HepG2 (cell line): ENCODE data around the gene PRDM10. TPM values are rescaled to one million over a fixed set of nuclear protein-coding genes. Genes with fewer than 3 reads are reported as not detected.

Source experiments
- ATAC-seq: fragments of 200-7000 bp; cut with Tn5 transposase; 3 replicates; pipeline ENCODE4 v1.9.1; 2020; ENCODE audit warnings: mild to moderate bottlenecking, moderate library complexity
- BruUV-seq: library from RNA; stranded (reverse); fragments of 400-500 nt; replicated peaks from 2 replicates; lab custom pipeline; 2021; lab: Mats Ljungman, UMichigan
- CTCF ChIA-PET: fragments of 300-600 bp; formaldehyde crosslinking; extraction: SDS; loops from one replicate; lab custom pipeline; 2021; ENCODE audit warnings: low total read pairs, inconsistent platforms, low intra/inter-chr PET ratio; lab: Yijun Ruan, JAX
- POLR2A ChIA-PET: fragments of 350-600 bp; sonication (Branson Sonifier 250); formaldehyde crosslinking; loops from one replicate; lab custom pipeline; 2020; ENCODE audit warnings: antibody characterized with exemption, inconsistent platforms; lab: Yijun Ruan, JAX
- DNase-seq: peaks from one replicate; pipeline ENCODE4 v3.0.0-alpha.2; 2015; ENCODE audit warnings: low spot score
- FAIRE-seq: peaks from 3 replicates; lab custom pipeline; 2011; peaks lifted over from hg19 to GRCh38; lab: Jason Lieb, UNC
- H2AFZ ChIP-seq: one replicate; pipeline ENCODE4 v1.6.1; 2011; ENCODE audit warnings: low read length, inconsistent platforms
- H3K27ac ChIP-seq: fragments of 300-600 bp; 3 replicates; pipeline ENCODE4 v1.8.0; 2011; ENCODE audit warnings: mixed run types, mild to moderate bottlenecking, mixed read lengths, low read length, inconsistent platforms; ENCODE audit not compliant: insufficient read depth; ENCODE audit errors: extremely low read length
- H3K27me3 ChIP-seq, 2 experiments: fragments of 200-600 bp in 1 of 2; 2 replicates in 1 of 2; 3 replicates in 1 of 2; pipeline versions ENCODE4 v1.6.0 to v1.8.0; 2011; ENCODE audit warnings: low read length in 2 of 2, mild to moderate bottlenecking in 2 of 2, moderate library complexity in 2 of 2, inconsistent platforms in 1 of 2; ENCODE audit not compliant: insufficient read depth in 2 of 2, control insufficient read depth in 1 of 2
- H3K36me3 ChIP-seq, 2 experiments: fragments of 200-600 bp in 1 of 2; replicated peaks in 1 of 2; 2 replicates in 1 of 2; 3 replicates in 1 of 2; pipeline versions ENCODE4 v1.5.1 to v1.8.0; 2011; ENCODE audit warnings: low read length in 2 of 2, inconsistent platforms in 1 of 2; ENCODE audit not compliant: insufficient read depth in 2 of 2, control insufficient read depth in 1 of 2
- H3K4me1 ChIP-seq: 2 replicates; pipeline ENCODE4 v1.5.1; 2012; ENCODE audit warnings: low read length, inconsistent platforms; ENCODE audit not compliant: insufficient read depth
- H3K4me2 ChIP-seq: 2 replicates; pipeline ENCODE4 v1.6.0; 2011; ENCODE audit warnings: low read depth, low read length, inconsistent platforms
- H3K4me3 ChIP-seq, 3 experiments: fragments of 200-600 bp in 1 of 3; sonication (generic), shearing (Covaris generic) in 1 of 3; replicated peaks in 1 of 3; 2 replicates each; pipeline ENCODE4 v1.5.1; 2011 to 2016; ENCODE audit warnings: low read length in 3 of 3, inconsistent platforms in 2 of 3, low read depth in 2 of 3, mild to moderate bottlenecking in 2 of 3, control low read depth in 1 of 3, mixed read lengths in 1 of 3; ENCODE audit not compliant: insufficient read depth in 1 of 3
- H3K79me2 ChIP-seq: one replicate; pipeline ENCODE4 v1.6.1; 2011; ENCODE audit warnings: low read length, inconsistent platforms; ENCODE audit not compliant: insufficient read depth
- H3K9ac ChIP-seq: 2 replicates; pipeline ENCODE4 v1.6.0; 2011; ENCODE audit warnings: mild to moderate bottlenecking, low read depth, low read length, inconsistent platforms; ENCODE audit not compliant: insufficient read depth
- H3K9me3 ChIP-seq: 2 replicates; pipeline ENCODE4 v1.5.1; 2012; ENCODE audit warnings: mild to moderate bottlenecking, low read length
- H4K20me1 ChIP-seq: 2 replicates; pipeline ENCODE4 v1.6.0; 2011; ENCODE audit warnings: inconsistent platforms, mild to moderate bottlenecking, low read length, moderate library complexity; ENCODE audit not compliant: insufficient read depth
- CCAR2 ChIP-seq: fragments of 200-400 bp; formaldehyde crosslinking; optimal IDR thresholded peaks from 2 replicates; pipeline ENCODE3; 2018; ENCODE audit warnings: low read depth, mild to moderate bottlenecking, low read length, moderate library complexity
- DDIT3 ChIP-seq: sonication (generic); formaldehyde crosslinking; IDR thresholded peaks from 2 replicates; pipeline ENCODE4 v1.4.0; 2020; ENCODE audit warnings: mild to moderate bottlenecking, missing genetic modification reagents
- JARID2 ChIP-seq: sonication (generic); formaldehyde crosslinking; IDR thresholded peaks from 2 replicates; pipeline ENCODE4 v1.8.1; 2023; ENCODE audit warnings: missing genetic modification reagents, inconsistent platforms; ENCODE audit not compliant: insufficient replicate concordance
- KLF16 ChIP-seq, 2 experiments: sonication (generic) in 1 of 2; formaldehyde crosslinking in 1 of 2; IDR thresholded peaks; 2 replicates each; pipeline versions ENCODE4 v1.6.1 to v1.8.0; 2016 to 2023; ENCODE audit warnings: missing genetic modification reagents in 2 of 2, missing compliant biosample characterization in 1 of 2
- MEF2D ChIP-seq: sonication (generic); formaldehyde crosslinking; IDR thresholded peaks from 2 replicates; pipeline ENCODE4 v1.5.1; 2020; ENCODE audit warnings: mild to moderate bottlenecking, missing genetic modification reagents
- RARG ChIP-seq: sonication (generic); formaldehyde crosslinking; IDR thresholded peaks from 2 replicates; pipeline ENCODE4 v1.4.0; 2020; ENCODE audit warnings: low read depth, mild to moderate bottlenecking, missing genetic modification reagents
- SAP130 ChIP-seq: IDR thresholded peaks from 2 replicates; pipeline ENCODE4 v1.6.1; 2016; ENCODE audit warnings: low read depth
- SNAPC4 ChIP-seq: sonication (generic); formaldehyde crosslinking; IDR thresholded peaks from 2 replicates; pipeline ENCODE4 v1.4.0; 2020; ENCODE audit warnings: mild to moderate bottlenecking, missing genetic modification reagents
- SNRNP70 ChIP-seq: fragments of 200-400 bp; formaldehyde crosslinking; IDR thresholded peaks from 2 replicates; pipeline ENCODE4 v1.6.1; 2017; ENCODE audit warnings: mild to moderate bottlenecking, low read depth, low read length, moderate library complexity
- SOX5 ChIP-seq: IDR thresholded peaks from 2 replicates; pipeline ENCODE4 v1.6.1; 2016; ENCODE audit warnings: borderline replicate concordance
- SOX6 ChIP-seq, 2 experiments: fragments of 450-650 bp in 1 of 2; sonication (generic) in 1 of 2; formaldehyde crosslinking in 1 of 2; IDR thresholded peaks; 2 replicates each; pipeline versions ENCODE4 v1.4.0 to v1.6.1; 2017 to 2020; ENCODE audit warnings: antibody characterized with exemption in 1 of 2, mild to moderate bottlenecking in 1 of 2, missing genetic modification reagents in 1 of 2
- ZC3H13 ChIP-seq: sonication (generic); formaldehyde crosslinking; IDR thresholded peaks from 2 replicates; pipeline ENCODE4 v1.8.1; 2023; ENCODE audit warnings: mild to moderate bottlenecking, missing genetic modification reagents, moderate library complexity
- ZNF274 ChIP-seq: sonication (generic); formaldehyde crosslinking; IDR thresholded peaks from 2 replicates; pipeline ENCODE4 v1.5.1; 2020; ENCODE audit warnings: mild to moderate bottlenecking, missing genetic modification reagents
- ZNF329 ChIP-seq: sonication (generic); formaldehyde crosslinking; IDR thresholded peaks from 2 replicates; pipeline ENCODE4 v1.9.0; 2021; ENCODE audit warnings: low read depth, mild to moderate bottlenecking, missing genetic modification reagents
- ZNF746 ChIP-seq: sonication (generic); formaldehyde crosslinking; IDR thresholded peaks from 2 replicates; pipeline ENCODE4 v1.8.0; 2022; ENCODE audit warnings: mild to moderate bottlenecking, missing genetic modification reagents
- ZNF782 ChIP-seq: sonication (generic); formaldehyde crosslinking; IDR thresholded peaks from 2 replicates; pipeline ENCODE4 v1.4.0; 2020; ENCODE audit warnings: missing genetic modification reagents, mild to moderate bottlenecking, borderline replicate concordance
- ZNF816 ChIP-seq: sonication (generic); formaldehyde crosslinking; IDR thresholded peaks from 2 replicates; pipeline ENCODE4 v1.8.0; 2022; ENCODE audit warnings: missing genetic modification reagents, mild to moderate bottlenecking, borderline replicate concordance
- WGBS: methylation state at CpG from one replicate; pipeline ENCODE4 v1.1.6; 2017; ENCODE audit warnings: low lambda C conversion rate; 5-methylcytosine and 5-hydroxymethylcytosine counted together
- in situ Hi-C: cut with HindIII; loops from 2 replicates; pipeline ENCODE4 v1.10.0; 2017; ENCODE audit warnings: low pct_unique_long_range_greater_than_20kb; ENCODE audit not compliant: extremely low pct_ligation_motif_present
- intact Hi-C: fragments of 100-400 bp; cut with micrococcal nuclease; formaldehyde crosslinking; loops from one replicate; pipeline ENCODE4 v1.10.0; 2022; ENCODE audit not compliant: unreplicated experiment
- polyA plus RNA-seq, 8 experiments: library from polyadenylated mRNA; depleted of rRNA in 3 of 8; stranded (reverse) in 7 of 8; unstranded in 1 of 8; fragments of >200 nt; fragmentation: Illumina TruSeq in 4 of 8; extraction: Trizol in 4 of 8; gene quantifications; 2 replicates each; pipeline versions ENCODE4 v1.2.1 to v1.2.3, GENCODE V29; 2011 to 2016; ENCODE audit warnings: low read depth in 4 of 8, missing spikeins in 1 of 8, mixed read lengths in 1 of 8; ENCODE audit not compliant: insufficient read depth in 1 of 8
- total RNA-seq, 5 experiments: library from RNA; depleted of rRNA; stranded (reverse); fragments of >200 nt; fragmentation: Illumina TruSeq; extraction: Trizol; gene quantifications; 2 replicates each; pipeline ENCODE4 v1.2.3, GENCODE V29; 2016; ENCODE audit warnings: low read depth in 1 of 5

PRDM10 gene
- total and polyA plus RNA-seq, 2 of the 13 experiments (the other 11 are each of a cell fraction or from before 2014, with no cell fraction given), result 5.7 to 5.8 TPM

- TF ChIP-seq SOX5 (CRISPR knock-in tag) (peak; percentile 97), SNAPC4 (no peak), ZNF746 (CRISPR knock-in tag) (no peak), KLF16 (CRISPR knock-in tag; IDR thresholded peaks at IDR 0.05) (peak in 1 of 2 experiments; percentile 22; a peak in 1 of 4 replicates)
- TF ChIP-seq, all 625 proteins: peak for 15
Measured at GRCh38 chr11:130029137-130029536, 26.5 kb upstream of the PRDM10 start (continued).

- in situ Hi-C loops (no loop called here), intact Hi-C loops (no loop called here)
- Histone ChIP-seq H3K9me3 (no peaks in the 10 kb centered on the region), H3K9ac (no peak overlapping the region), H3K27me3 (no peaks in the 10 kb centered on the region), H2AFZ (no peak overlapping the region), H3K79me2 (no peaks in the 10 kb centered on the region), H3K4me3 (no peak overlapping the region), H4K20me1 (no peaks in the 10 kb centered on the region), H3K4me1 (peaks cover 53% of the 10 kb centered on the region), H3K36me3 (no peaks in the 10 kb centered on the region), H3K4me2 (no peak overlapping the region), H3K27ac (no peak overlapping the region)
- WGBS, result 15% methylated on average over 1 of the region's 1 CpG
- POLR2A ChIA-PET, result interaction anchor here (1.2 kb wide), 1 partner anchor 21 kb away, joined by 3 read pairs; no protein-coding TSS in a partner anchor
- no TSS peak for BruUV-seq
- TF ChIP-seq ZNF782 (CRISPR knock-in tag) (no peak), SAP130 (no peak), SOX6 (IDR thresholded peaks at IDR 0.05) (no peak), SOX6 (CRISPR knock-in tag; IDR thresholded peaks at IDR 0.05) (no peak), ZNF816 (CRISPR knock-in tag) (no peak), SNRNP70 (no peak), JARID2 (no peak), MEF2D (no peak), RARG (no peak), ZNF329 (no peak), ZNF274 (CRISPR knock-in tag) (no peak), CCAR2 (no peak), DDIT3 (CRISPR knock-in tag) (no peak), ZC3H13 (CRISPR knock-in tag) (no peak)
- CTCF ChIA-PET, result no interaction called here
- DNase-seq (no peak), FAIRE-seq (no peak), ATAC-seq (no peak)
Measured at GRCh38 chr11:130025371-130025770, 22.7 kb upstream of the PRDM10 start.
